ENCODE results near the gene C11orf97.
A peak's percentile ranks its signal among the peaks of the same experiment; 100 is the strongest.
"Not testable (repeated sequence)": the region's sequence is repeated elsewhere in the genome, so short reads cannot be mapped to it uniquely, and the experiment has no call there.

Gene C11orf97

DNA sequence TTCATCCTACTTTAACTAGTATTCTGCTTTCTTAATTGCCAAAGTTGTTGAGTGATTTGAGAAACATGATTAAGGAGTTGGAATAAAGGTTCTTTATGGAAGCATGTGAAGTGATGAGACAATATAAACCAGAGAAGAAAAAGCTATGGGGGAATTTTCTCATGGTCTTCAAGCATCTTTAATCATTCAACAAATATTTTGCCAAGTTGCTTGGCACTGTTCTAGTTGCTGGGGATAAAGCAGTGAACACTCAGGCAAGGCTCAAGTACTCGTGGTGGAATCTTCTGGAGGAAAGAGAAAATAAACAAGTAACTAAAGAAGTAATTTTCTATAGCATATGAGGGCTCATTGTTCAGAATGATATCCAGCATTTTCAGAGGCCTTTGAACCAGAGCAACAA, 45.7 kb downstream of the C11orf97 start:
- DNase-seq: peak; percentile 73

DNA sequence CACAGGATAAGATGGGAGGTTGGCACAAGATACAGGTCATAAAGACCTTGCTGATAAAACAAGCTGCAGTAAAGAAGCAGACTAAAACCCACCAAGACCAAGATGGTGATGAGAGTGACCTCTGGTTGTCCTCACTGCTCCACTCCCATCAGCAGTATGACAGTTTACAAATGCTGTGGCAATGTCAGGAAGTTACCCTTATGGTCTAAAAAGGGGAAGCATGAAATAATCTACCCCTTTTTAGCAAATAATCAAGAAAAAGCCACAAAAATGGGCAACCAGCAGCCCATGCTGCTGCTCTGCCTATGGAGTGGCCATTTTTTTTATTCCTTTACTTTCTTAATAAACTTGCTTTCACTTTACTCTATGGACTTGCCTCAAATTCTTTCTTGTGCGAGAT, 46.2 kb downstream of the C11orf97 start:
- no peak for DNase-seq

DNA sequence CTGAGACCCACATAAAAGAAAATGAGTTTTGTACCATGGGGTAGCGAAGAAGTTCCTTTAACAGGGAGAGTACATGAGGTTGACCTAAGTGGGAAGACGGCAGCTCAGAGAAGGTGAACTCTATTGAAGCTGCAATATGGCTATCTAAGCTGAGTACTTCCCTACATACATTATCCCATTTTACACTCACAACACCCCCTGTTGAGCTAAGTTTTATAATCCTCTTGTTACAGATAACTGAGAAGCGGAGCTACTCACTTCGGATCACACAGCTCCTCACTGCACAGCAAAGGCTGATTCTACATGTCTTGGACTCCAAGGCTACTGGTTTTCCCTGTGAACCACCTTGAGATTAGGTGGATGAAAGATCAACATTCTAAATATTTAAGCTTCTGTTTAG, 46.7 kb downstream of the C11orf97 start:
- DNase-seq: no peak

DNA sequence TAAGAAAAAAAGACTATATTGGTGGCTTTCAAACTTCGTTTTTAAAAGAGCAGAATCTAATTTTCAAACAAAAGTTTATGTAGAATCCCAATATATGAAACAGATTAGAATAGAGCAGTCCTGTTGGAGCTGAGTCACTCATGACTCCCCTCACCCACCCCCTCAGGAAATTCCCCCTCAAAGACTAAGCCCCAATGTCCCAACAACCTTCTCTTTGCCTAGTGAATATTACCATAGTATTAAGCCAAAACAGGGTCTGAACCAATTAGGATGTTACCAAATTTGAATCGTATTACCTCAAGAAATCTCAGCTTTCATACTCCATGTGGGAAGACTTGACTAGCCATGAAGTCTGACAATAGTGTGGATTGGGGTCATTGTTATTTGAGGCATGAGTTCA, 47.1 kb downstream of the C11orf97 start:
- no peak for DNase-seq

DNA sequence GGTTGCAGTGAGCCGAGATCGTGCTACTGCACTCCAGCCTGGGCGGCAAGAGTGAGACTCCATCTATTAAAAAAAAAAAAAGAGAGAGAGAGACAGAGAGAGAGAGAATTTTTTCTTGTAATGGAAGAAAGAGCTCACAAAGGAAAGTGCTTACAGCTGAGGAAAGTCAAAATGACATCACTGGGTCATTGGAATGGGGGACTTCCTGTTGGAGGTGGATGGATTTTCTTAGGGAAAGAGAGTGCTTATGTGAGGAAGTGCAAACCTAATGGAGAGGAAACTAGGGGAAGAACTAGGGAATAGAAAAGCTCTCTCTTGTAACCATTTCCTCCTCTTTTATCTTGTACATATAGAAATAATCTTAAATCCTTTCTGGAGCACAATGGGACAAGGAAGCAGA, 48.6 kb downstream of the C11orf97 start:
- DNase-seq: peak; percentile 32

DNA sequence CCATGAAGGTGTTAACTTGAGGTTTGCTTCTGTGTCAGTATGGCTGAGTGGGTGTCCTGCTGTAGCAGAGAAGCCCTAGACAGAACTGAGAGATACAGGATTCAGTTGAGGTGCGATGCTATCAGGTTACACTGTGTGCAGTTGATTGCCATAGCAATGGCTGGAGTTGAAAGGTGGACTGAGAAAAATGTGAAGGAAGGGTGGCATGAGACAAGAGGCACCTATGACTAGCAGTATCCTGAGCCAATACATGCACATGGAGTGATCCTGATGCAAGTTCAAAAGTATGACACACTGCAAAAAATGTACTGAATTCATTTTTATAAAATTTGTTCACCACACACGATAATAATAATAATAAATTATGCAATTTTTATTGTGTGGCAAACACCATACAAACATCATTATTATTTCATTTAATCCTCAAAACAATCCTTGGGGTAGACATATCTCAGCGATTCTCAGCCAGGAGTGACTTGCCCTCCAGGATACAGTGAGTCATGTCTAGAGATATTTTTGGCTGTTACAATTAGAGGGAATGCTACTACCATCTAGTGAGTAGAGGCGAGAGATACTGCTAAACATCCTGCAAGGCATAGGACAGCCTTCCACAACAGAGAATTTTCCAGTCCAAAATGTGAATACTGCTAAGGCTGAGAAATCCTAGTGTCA, 51.1 kb downstream of the C11orf97 start:
- peak; percentile 84 for DNase-seq

DNA sequence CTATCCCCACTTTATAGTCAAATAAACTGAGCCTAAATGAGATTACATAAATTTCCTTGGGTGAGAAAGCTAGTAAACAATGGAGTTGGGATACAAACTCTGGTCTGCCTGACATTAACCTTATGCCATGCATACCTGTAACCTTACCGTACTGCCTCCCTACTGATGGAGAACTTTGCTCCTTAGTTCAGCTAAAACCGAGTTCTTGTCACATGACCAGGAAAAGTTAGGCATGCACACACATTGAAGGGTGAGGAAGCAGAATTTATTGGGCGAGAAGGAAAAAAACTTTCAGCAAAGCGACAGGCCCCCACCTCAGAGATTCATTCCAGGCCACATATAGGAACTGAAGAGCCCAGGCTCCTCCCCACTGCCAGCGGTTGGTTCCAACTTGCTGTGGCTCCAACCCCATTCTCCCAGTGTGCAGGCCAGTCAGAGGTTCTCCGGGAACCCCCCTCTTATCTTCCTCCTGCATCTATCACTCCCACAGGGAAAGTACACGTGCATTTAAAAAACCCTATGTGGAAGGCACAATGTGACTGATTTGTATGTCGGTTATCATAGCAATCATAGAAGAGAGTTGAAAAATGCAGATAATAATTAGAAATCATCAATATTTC, 51.7 kb downstream of the C11orf97 start:
- DNase-seq: no peak

DNA sequence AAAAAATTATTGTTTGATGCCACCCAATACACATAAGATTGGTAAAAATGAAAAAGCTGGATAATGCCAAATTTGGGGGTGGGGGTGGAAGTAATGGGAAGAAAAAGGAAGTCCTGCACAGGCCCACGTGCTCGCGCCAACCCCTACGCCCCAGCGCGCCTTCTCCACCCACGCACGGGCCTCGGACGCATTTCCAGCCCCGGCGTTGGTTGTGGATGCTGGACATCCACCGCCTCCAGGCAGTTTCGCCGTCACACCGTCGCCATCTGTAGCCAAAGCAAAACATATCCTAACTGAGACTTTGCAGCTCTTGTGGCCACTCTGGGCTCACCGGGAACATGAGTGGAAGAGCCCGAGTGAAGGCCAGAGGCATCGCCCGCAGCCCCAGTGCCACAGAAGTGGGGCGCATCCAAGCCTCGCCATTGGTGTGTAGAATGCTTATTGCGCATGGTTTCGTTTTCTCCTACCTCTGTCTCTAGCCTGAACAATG, 55.0 kb downstream of the C11orf97 start, which contains the start of gene PIWIL4:
PIWIL4 (plus strand) TSS at position 188 of the 490 bp plus-strand sequence; CDS start at position 339, 151 bp downstream.
- DNase-seq: no peak

DNA sequence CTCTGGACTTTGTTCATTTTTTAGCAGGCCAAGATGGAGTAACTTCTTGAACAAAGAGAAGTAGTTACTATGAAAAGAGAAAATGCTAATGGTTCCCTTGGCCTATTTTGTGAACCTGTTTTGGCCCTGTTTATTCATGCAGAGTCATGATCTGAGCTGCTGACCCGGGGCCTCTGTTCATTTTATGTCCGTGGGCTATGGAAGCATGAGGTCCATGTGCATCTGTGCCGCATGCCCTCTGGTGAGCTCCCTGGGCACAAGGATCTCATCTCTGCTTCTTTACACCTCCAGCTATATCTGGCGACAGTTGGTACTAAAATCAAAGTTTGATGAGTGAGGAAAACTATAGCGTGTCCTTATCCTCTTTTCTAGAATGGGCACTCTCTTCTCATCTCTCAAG, 55.9 kb downstream of the C11orf97 start:
- DNase-seq: no peak

DNA sequence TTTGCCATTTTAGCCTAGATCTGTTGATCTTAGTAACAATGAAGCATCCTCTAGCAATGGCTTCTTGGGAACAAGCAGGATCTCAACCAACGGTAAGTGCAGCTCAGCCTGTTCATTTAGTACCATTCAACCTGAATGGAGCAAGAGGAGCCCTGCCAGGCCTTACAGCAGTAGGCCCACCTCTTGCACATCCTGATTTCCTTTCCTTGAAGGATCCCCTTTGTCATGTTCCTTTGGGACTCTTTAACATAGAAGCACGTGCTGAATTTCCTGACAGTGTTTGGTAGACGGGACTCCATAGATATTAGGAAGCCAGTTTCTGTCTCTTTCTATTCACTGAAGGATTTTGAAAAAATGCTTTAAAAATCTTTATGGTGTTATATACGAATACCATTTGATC, 56.5 kb downstream of the C11orf97 start:
- no peak for DNase-seq

DNA sequence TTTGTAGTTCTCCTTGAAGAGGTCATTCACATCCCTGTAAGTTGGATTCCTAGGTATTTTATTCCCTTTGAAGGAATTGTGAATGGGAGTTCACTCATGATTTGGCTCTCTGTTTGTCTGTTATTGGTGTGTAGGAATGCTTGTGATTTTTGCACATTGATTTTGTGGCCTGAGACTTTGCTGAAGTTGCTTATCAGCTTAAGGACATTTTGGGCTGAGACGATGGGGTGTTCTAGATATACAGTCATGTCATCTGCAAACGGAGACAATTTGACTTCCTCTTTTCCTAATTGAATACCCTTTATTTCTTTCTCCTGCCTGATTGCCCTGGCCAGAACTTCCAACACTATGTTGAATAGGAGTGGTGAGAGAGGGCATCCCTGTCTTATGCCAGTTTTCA, 60.7 kb downstream of the C11orf97 start:
- not testable (repeated sequence) for DNase-seq

DNA sequence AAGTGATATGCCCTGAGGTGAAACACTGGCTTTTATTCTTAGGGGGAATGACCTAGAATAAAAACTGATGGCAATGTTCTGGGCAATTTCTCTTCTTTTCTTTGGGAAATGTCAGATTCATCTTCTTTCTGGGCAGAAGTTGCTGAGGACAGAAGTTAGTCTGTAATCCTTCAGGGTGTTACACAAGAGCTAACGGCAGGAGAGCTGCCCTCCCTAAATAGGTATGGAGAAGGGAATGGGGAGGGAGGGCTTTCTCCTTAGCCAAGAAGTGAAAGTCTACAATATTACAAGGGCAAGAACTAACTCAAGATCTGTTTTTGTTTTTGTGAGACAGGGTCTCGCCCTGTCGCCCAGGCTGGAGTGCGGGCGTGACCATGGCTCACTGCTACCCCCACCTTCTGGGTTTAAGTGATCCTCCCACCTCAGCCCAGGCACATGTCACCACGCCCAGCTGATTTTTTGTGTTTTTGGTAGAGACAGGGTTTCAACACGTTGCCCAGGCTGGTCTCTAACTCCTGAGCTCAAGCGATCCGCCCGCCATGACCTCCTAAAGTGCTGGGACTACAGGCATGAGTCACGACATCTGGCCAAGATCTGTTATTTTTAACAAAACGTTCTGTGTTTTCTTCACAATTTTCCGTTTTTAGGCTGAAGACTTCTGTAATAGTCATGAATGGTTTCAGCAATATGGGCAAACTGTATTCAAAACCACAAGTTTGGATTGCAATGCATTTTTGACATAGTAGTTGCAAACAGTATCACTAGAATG, 62.1 kb downstream of the C11orf97 start:
- peak; percentile 89 for DNase-seq

DNA sequence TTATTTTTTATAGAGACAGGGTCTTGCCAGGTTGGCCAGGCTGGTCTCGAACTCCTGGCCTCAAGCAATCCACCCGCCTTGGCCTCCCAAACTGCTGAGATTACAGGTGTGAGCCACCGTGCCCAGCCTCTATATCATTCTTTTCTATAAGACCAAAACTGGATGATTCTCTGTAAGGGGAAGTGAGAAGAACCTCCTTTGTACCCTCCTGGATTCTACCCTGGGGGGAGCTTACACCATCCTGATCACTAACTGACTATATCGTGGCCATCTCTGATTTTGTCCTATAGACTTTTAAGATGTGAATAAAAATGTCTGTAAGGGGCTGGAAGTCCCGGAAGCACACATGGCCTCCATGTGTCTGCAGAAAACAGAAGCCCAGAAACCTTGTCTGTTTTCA, 64.0 kb downstream of the C11orf97 start:
- no peak for DNase-seq

DNA sequence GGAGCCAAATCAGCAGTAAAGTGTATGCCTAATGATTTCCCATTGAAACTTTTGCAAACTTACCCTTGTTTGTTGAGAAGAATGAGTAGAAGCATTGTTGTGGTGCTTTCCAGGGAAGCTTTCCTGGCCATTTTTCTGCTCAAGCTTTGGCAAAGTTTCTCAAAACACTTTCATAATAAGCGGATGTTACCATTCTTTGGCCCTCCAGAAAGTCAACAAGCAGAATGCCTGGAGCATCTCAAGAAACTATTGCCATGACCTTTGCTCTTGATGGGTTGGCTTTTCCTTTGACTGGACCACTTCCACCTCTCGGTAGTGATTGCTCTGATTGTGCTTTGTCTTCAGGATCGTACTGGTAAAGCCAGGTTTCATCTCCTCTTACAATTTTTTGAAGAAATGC, 65.6 kb downstream of the C11orf97 start:
- DNase-seq: no peak
